Effector CD4-positive, alpha-beta T cell (primary cell): ENCODE measurements around the gene NHLH2. TPM values are rescaled to one million over a fixed set of nuclear protein-coding genes. Genes with fewer than 3 reads are reported as not detected.

Experiments used
- DNase-seq: peaks from one replicate; pipeline ENCODE4 v3.0.0-alpha.2; 2020
- total RNA-seq: gene quantifications from one replicate; lab custom pipeline; 2026; lab: John Stamatoyannopoulos, UW

The NHLH2 gene
- not detected for total RNA-seq

DNA sequence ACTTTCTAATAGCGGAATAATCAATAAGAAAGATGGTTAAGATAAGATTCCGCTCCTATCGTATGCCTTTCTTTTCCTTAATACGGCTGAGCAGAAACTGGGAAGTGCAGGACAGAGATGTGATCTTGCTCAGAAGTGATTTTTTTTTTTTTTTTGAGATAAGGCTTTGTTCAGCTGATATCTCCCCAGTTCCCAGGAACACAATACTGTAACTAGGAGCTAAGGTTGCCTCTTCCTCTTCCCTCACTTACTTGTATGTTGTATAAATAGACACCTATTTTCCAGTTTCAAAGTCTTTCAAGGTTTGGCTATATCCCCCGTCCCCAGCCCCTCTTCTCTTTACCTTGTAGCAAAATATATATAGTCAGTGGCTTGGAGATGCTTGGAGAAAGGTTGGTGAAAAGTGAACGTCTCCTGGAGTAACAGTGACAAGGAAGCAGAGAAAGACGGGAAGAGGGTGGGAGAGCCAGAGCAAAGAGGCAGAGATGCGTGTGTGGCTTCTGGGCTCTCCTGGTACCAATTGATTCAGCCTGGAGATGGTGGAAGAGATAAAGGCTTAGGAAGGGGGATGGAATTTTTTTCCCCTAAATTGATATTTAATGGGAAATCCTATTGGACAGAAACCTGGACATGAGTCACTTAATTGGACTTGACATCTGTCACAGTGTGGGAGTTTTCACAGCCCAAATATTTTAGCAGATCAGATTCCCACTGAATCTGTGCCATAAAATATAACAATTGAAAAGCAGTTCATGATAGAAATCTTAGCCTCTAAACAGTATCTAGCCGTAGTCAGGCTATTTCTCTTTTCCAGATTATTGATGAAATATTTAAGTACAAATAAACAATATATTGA, at the start of gene NHLH2:
NHLH2 (minus strand) TSS at position 522 of the 856 bp plus-strand sequence. CDS start 2,754 bp downstream, outside the sequence.
- DNase-seq: no peak

GRCh38 chr1:115890580-115890979, 49.7 kb upstream of the NHLH2 start:
- no peak for DNase-seq

DNA sequence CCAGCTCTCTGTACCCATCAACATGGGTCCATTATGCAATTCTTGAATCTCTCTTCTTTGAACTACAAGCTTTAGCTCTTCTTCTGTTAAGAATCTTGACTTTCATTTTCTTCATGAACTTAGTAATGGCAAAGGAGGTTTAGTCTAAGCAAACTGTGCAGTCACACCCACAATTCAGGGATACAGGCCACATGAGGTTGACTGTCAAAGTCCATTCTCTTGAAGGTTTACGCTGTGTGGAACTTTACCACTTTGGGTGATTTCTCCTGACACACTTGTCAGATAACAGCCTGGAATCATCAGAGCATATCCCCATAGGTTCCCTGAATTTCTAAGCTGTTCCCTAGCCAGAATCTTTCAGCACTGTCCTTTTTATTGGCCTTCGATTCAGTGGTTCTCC, 48.0 kb upstream of the NHLH2 start:
- no peak for DNase-seq

GRCh38 chr1:115882913-115883902, 42.3 kb upstream of the NHLH2 start:
- DNase-seq: no peak

GRCh38 chr1:115880981-115881672, 40.2 kb upstream of the NHLH2 start:
- DNase-seq: no peak

DNA sequence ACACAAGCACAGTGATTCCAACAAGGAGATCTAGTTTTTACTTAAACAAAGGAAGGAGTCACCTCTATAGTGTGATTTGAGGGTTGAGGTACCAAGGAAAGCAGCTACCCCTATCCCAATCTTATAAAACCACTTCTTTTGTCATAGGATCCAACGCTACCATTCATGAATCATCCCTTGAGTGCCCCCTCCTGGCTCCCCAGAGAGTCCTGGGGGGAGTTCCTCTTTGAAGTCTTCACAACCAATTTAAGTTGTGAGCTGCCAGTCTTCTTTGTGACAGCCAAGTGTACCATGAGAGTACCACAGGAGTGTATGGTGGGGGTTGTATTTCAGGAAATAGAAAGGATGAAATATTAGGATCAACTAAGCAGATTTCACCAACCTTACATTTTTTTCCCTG, 39.1 kb upstream of the NHLH2 start:
- DNase-seq: no peak

- no peak for DNase-seq
Measured at GRCh38 chr1:115877511-115877910, 36.6 kb upstream of the NHLH2 start.

DNA sequence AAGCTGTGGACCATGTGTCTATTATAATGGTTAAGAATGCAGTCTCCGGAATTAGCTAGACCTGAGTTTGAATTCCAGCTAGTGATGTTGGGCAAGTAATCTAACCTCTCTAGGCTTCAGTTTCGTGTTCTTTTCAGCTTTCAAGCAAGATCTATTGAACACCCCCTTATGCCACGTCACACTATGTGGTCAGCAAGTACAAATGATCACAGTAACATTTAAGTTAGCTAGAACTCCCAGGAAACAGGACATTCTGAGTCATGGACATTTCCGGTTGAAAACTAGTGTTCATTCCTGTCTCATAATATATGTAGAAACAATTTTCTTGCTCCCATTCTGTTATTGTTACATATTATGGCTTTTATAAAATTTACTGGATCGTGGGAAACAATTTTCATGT, 34.0 kb upstream of the NHLH2 start:
- DNase-seq: no peak

- no peak for DNase-seq
Measured at GRCh38 chr1:115874497-115874896, 33.6 kb upstream of the NHLH2 start.

GRCh38 chr1:115873184-115873583, 32.3 kb upstream of the NHLH2 start:
- DNase-seq: no peak

GRCh38 chr1:115869064-115869463, 28.1 kb upstream of the NHLH2 start:
- no peak for DNase-seq

DNA sequence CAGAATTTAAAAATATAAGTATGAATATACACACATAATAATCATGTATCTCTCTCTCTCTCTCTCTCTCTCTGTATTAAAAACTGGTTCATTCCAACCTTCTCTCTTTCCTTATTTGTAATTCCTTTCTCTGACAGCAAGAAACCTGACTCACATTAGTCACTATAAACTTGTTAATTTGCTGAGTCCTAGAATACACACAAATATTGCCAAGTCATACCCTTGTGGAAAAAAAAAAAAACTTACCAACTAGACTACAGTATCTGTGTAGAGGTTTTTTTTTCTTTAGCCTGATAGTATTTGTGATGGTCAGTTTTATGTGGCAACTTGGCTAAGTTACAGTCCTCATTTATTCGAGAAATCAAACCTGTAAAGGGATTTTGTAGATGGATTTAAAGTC, 26.3 kb upstream of the NHLH2 start:
- no peak for DNase-seq

DNA sequence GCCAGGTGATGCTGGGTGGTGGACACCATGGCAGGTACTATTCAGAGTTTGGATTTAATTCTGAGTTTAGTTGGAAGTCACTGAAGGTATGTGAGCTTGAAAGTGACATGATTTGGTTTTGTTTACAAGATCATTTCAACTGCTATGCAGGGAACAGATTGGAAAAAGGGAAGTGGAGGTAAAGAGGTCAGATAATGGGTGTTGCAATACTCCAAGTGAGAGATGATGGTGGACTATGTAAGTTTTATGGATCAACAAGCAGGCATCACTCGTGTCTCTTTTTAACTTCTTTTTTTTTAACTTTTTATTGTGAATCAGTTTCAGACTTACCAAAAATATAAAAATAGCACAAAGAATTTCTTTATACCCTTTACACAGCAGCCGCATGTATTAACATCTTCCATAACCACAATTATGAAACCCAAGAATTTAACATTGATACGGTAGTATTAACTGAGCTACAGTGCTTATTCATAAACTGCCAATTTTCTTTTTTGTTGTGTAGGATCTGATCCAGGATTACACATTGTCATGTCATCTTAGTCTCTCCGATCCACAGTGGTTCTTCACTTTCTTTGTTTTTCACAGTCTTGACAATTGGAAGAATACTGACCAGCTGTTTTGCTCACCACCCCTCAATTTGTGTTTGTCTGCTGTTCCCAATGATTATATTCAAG, 24.9 kb upstream of the NHLH2 start:
- no peak for DNase-seq

- no peak for DNase-seq
Measured at GRCh38 chr1:115862403-115862802, 21.5 kb upstream of the NHLH2 start.

- DNase-seq: no peak
Measured at GRCh38 chr1:115854005-115854404, 13.1 kb upstream of the NHLH2 start.

GRCh38 chr1:115850937-115851336, 10.0 kb upstream of the NHLH2 start:
- no peak for DNase-seq

- DNase-seq: no peak
Measured at GRCh38 chr1:115847787-115848186, 6.9 kb upstream of the NHLH2 start.

- DNase-seq: no peak
Measured at GRCh38 chr1:115842948-115843347, 2.0 kb upstream of the NHLH2 start.

GRCh38 chr1:115839679-115840237, 1.2 kb downstream of the NHLH2 start:
- DNase-seq: no peak

DNA sequence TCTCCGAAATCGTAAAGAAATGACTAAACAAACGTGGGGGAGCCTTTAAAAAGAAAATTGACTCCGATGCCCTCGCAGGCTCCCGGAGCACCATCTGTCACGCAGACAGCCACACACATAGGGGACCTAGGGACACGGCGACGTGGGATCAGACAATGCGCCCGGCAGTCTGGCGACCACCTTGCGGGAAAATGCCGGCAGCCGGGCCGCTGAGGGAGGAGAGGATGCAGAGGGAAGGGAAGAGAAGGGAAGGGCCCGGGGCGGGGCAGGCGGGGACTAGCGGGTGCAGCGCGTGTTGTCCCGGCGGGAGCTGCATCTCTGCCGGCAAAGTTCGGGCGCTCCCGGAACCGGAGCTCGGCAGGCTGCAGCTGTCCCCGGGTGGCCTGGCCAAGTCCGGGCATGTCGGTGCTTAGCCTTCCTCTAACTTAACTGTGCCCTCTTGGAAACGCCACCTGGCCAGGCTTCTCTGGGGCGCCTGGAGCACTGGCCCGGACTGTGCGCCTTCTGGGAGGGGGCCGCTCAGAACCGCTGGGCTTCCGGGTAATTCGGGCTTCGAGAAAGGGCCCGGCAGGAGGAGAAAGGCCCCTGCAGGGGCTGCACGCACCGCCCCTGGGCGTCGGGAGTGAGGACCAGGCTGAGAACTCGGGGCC, 1.8 kb downstream of the NHLH2 start:
- no peak for DNase-seq

- DNase-seq: no peak
Measured at GRCh38 chr1:115838431-115839028, 2.4 kb downstream of the NHLH2 start.
